GM10248 (cell line): Measurements from ENCODE around the gene ARHGAP31.

Source experiments
- CTCF ChIA-PET: fragments of 300-600 bp; sonication (Branson Sonifier 250); formaldehyde crosslinking; extraction: SDS; loops from one replicate; lab custom pipeline; 2021; ENCODE audit warnings: antibody characterized with exemption; lab: Yijun Ruan, JAX
- POLR2A ChIA-PET: fragments of 350-650 bp; sonication (Branson Sonifier 250); formaldehyde crosslinking; extraction: SDS; loops from one replicate; lab custom pipeline; 2020; ENCODE audit warnings: antibody characterized with exemption; lab: Yijun Ruan, JAX
- DNase-seq: peaks from one replicate; pipeline ENCODE4 v3.0.0; 2012; ENCODE audit errors: extremely low spot score
- CTCF ChIP-seq: IDR thresholded peaks from 2 replicates; pipeline ENCODE4 v1.5.1; 2012; ENCODE audit warnings: mild to moderate bottlenecking, low read depth; ENCODE audit errors: extremely low read depth, missing control alignments, control extremely low read depth

The ARHGAP31 gene

DNA sequence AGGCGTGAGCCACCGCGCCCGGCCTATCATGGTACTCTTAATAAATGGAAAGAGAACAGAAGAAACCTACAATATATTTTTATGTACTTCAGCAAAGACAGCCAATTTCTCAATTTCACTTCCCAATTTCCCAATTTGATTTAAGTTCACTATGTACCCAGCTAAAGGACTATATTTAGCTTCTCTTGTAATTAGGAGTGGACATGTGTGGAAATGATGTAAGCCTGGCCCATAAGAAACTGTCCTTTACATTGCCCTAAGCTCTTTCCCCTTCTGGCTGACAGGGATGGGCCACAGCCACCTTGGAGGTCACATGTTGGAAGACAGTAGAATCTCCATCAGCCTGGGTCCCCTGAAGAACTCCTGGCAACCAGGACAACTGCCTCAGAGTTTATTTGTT lies 163.1 kb downstream of the ARHGAP31 start:
- ChIA-PET POLR2A (no interaction called here), CTCF (interaction anchor here (0.7 to 1.4 kb wide), 2 partner anchors 33 to 224 kb away, joined by 3 read pairs; no protein-coding TSS in a partner anchor)
- no peak for DNase-seq
- TF ChIP-seq CTCF: no peak

DNA sequence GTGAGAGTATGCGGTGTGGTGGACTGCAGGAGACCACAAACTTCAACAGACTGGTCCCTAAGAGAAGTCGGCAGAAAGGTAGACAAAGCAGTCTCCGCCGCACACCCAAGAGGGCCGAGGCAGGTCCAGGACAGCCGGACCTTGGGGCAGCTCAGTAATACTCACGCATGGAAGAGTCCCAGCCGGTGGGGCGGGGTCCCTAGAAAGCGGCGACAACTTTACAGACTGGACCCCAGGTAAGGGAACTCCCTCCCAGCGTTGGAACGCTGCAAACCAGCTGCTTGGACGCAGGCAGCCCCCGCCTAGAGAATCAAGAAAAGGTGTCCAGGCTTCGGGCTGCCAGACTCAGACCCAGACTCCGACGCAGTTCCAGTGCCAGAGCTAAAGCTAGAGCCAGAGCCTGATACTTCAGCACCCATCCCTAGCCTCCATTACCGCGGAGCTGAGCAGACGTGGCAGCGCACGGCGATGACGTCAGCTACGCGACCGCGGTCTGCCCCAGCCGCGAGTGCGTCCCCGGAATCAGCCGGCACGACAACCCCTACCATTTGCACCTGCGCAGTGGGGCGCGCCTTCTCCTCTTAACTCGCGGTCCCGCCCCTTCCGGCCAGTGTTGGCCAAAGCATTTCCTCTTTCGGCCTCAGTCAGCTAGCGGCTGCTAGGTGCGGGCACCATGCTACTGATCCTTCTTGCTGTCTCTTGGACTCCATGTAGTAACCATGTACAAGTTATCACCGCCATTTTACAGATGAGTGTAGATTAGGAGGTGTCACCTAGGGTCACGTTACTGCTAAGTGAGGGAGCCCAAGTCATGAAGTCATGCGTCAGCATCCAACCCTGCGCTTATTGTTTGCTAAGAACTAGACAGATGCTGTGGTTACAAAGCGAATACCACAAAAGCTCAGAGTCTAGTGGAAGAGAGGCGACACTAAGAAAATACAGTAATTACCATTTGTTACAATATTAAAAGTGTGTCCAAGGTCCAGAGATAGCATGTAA lies 169.3 kb downstream of the ARHGAP31 start, which contains the start of gene TMEM39A:
TSS of gene TMEM39A (minus strand) at position 445 of the 999 bp plus-strand sequence. CDS start 1,541 bp downstream, outside the sequence.
- ChIA-PET POLR2A (interaction anchor here (0.7 to 1.4 kb wide), 8 partner anchors 8 to 98 kb away, joined by 3 to 5 read pairs (median 4); partner anchors contain the start of gene TIMMDC1), CTCF (interaction anchor here (0.9 to 3.1 kb wide), 10 partner anchors 10 to 226 kb away, joined by 3 to 12 read pairs (median 4); partner anchors contain the start of genes B4GALT4 and TIMMDC1)
- no peak for TF ChIP-seq CTCF
- DNase-seq: peak; percentile 99

DNA sequence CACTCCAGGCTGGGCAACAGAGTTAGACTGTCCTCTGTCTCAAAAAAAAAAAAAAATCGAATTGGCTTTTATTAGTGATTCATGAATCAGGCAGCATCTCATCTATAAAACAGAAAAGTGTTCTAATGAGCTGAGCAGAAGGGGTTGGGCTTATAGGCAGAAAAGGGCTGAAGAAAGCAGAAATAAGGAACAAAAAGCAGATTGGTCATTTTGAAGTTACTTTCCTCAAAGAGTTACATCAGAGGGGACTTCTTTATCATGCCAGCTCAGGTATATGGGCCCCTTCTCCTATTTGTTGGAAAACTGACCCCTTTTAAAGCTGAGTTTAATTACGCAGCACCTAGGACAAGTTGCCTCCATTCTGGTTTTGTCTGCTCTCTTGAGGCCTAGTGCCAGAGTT lies 173.9 kb downstream of the ARHGAP31 start:
- TF ChIP-seq CTCF: no peak
- DNase-seq: no peak
- ChIA-PET POLR2A (interaction anchor here (1.1 kb wide), 1 partner anchor 30 kb away, joined by 5 read pairs; the partner anchor contains the start of gene TIMMDC1), CTCF (interaction anchor here (1.0 to 1.9 kb wide), 3 partner anchors 21 to 214 kb away, joined by 3 to 5 read pairs (median 3); no protein-coding TSS in a partner anchor)

GRCh38 chr3:119469418-119470189 lies 175.4 kb downstream of the ARHGAP31 start:
- peak; percentile 25 for DNase-seq
- POLR2A ChIA-PET: no interaction called here
- TF ChIP-seq CTCF: no peak
- CTCF ChIA-PET: interaction anchor here (0.9 to 2.5 kb wide), 6 partner anchors 8 to 228 kb away, joined by 3 to 7 read pairs (median 3); partner anchors contain the start of genes B4GALT4 and TIMMDC1
